K562 (cell line): ENCODE results near the gene C16orf96. TPM values are rescaled to one million over a fixed set of nuclear protein-coding genes. Genes with fewer than 3 reads are reported as not detected.

Source experiments
- AFF1 ChIP-seq, 2 experiments: fragments of 450-650 bp; IDR thresholded peaks; 2 replicates each; pipeline ENCODE4 v1.6.1; 2018; ENCODE audit warnings: mild to moderate bottlenecking in 2 of 2, low read depth in 1 of 2; ENCODE audit not compliant: partially characterized antibody in 2 of 2
- BDP1 ChIP-seq: IDR thresholded peaks from 3 replicates; pipeline ENCODE4 v1.6.1; 2011; ENCODE audit not compliant: insufficient read length, insufficient read depth
- DIDO1 ChIP-seq: fragments of 450-650 bp; IDR thresholded peaks from 2 replicates; pipeline ENCODE4 v1.6.1; 2016; ENCODE audit warnings: low read depth, missing biosample characterization, missing genetic modification characterization
- HDAC1 ChIP-seq, 2 experiments: fragments of 450-650 bp; IDR thresholded peaks; 2 replicates each; pipeline ENCODE4 v1.6.1; 2016 to 2017; ENCODE audit warnings: inconsistent platforms in 1 of 2, mild to moderate bottlenecking in 1 of 2, moderate library complexity in 1 of 2
- IFI16 ChIP-seq: fragments of 250-450 bp; sonication (Bioruptor Pico); IDR thresholded peaks from 2 replicates; pipeline ENCODE4 v2.1.2; 2022; ENCODE audit warnings: mild to moderate bottlenecking, inconsistent platforms
- KAT2B ChIP-seq: IDR thresholded peaks from one replicate; pipeline ENCODE4 v1.6.1; 2012; ENCODE audit warnings: low read depth, mild to moderate bottlenecking, control low read depth, inconsistent platforms, low read length, moderate library complexity
- NR2F6 ChIP-seq: fragments of 450-650 bp; formaldehyde crosslinking; IDR thresholded peaks from 2 replicates; pipeline ENCODE4 v1.4.0; 2020; ENCODE audit warnings: mild to moderate bottlenecking
- PCBP2 ChIP-seq: fragments of 200-400 bp; formaldehyde crosslinking; IDR thresholded peaks from 2 replicates; pipeline ENCODE4 v1.6.1; 2018; ENCODE audit warnings: low read length, low read depth, mild to moderate bottlenecking, moderate library complexity; ENCODE audit not compliant: poor library complexity, severe bottlenecking
- SMC3 ChIP-seq: conservative IDR thresholded peaks from 2 replicates; pipeline ENCODE4 v1.6.1; 2011; ENCODE audit warnings: low read depth, low read length, improper control_type of control experiment; ENCODE audit not compliant: insufficient read depth
- SOX6 ChIP-seq: fragments of 450-650 bp; IDR thresholded peaks from 2 replicates; pipeline ENCODE4 v1.6.1; 2014; ENCODE audit warnings: mild to moderate bottlenecking
- STAT6 ChIP-seq: sonication (generic); formaldehyde crosslinking; IDR thresholded peaks from 2 replicates; pipeline ENCODE4 v1.8.1; 2023; ENCODE audit warnings: mild to moderate bottlenecking, missing genetic modification reagents
- TFAP4 ChIP-seq: sonication (generic); formaldehyde crosslinking; IDR thresholded peaks from 2 replicates; pipeline ENCODE4 v1.8.0; 2022; ENCODE audit warnings: missing genetic modification reagents, mild to moderate bottlenecking, moderate library complexity, borderline replicate concordance
- THAP7 ChIP-seq: fragments of 250-450 bp; sonication (Bioruptor Pico); IDR thresholded peaks from 2 replicates; pipeline ENCODE4 v1.5.0; 2021
- THRAP3 ChIP-seq: fragments of 450-650 bp; IDR thresholded peaks from 2 replicates; pipeline ENCODE4 v1.6.1; 2016; ENCODE audit warnings: mild to moderate bottlenecking, inconsistent platforms, borderline replicate concordance
- ZBTB1 ChIP-seq: sonication (generic); formaldehyde crosslinking; IDR thresholded peaks from 2 replicates; pipeline ENCODE4 v1.8.1; 2023; ENCODE audit warnings: missing genetic modification reagents, low read depth, mild to moderate bottlenecking, borderline replicate concordance
- ZNF239 ChIP-seq: fragments of 250-450 bp; sonication (Bioruptor Pico); IDR thresholded peaks from 2 replicates; pipeline ENCODE4 v1.4.0; 2020; ENCODE audit warnings: mild to moderate bottlenecking
- ZNF79 ChIP-seq: fragments of 250-450 bp; sonication (Bioruptor Pico); IDR thresholded peaks from 2 replicates; pipeline ENCODE4 v1.4.0; 2020; ENCODE audit warnings: low read depth, mild to moderate bottlenecking, moderate library complexity
- ZSCAN29 ChIP-seq: fragments of 450-650 bp; IDR thresholded peaks from 2 replicates; pipeline ENCODE4 v1.6.1; 2017
- ZZZ3 ChIP-seq: fragments of 450-650 bp; IDR thresholded peaks from 2 replicates; pipeline ENCODE4 v1.6.1; 2016; ENCODE audit warnings: antibody characterized with exemption, mild to moderate bottlenecking, moderate library complexity
- polyA plus RNA-seq, 8 experiments: library from polyadenylated mRNA; depleted of rRNA in 4 of 8; stranded (reverse) in 5 of 8; unstranded in 3 of 8; fragments of >200 nt; fragmentation: Nextera tagmentation in 2 of 8; fragmentation: Illumina TruSeq in 1 of 8; extraction: Ambion mirVana in 2 of 8; extraction: Trizol in 1 of 8; gene quantifications; 2 replicates each; pipeline versions ENCODE4 v1.2.1 to v1.2.3, GENCODE V29; 2011 to 2014; ENCODE audit warnings: inconsistent platforms in 1 of 8, missing spikeins in 1 of 8
- total RNA-seq, 7 experiments: library from RNA; depleted of rRNA in 6 of 7; stranded (reverse); fragments of >200 nt in 6 of 7; fragmentation: Illumina TruSeq in 2 of 7; extraction: Trizol in 2 of 7; gene quantifications; 2 replicates each; pipeline versions ENCODE4 v1.2.1 to v1.2.3, GENCODE V29; 2011 to 2021; ENCODE audit warnings: low replicate concordance in 1 of 7

The C16orf96 gene
- total and polyA plus RNA-seq, 9 of the 15 experiments (the other 6 are each of a cell fraction or from before 2014, with no cell fraction given): not detected

GRCh38 chr16:4614571-4615383, 58.6 kb downstream of the C16orf96 start, which contains the start of gene UBALD1 (continued):
- no peak for TF ChIP-seq PCBP2
- peak; percentile 66; the same call in 1 of the 2 replicates for TF ChIP-seq ZSCAN29
- no peak for TF ChIP-seq DIDO1 (tag)
- TF ChIP-seq ZZZ3: no peak
- 0 out of 2 replicates have a peak, but pooled peaks have one; percentile 65 for TF ChIP-seq STAT6 (CRISPR knock-in tag)
- TF ChIP-seq SMC3: no peak
- no peak for TF ChIP-seq NR2F6 (CRISPR knock-in tag)
- TF ChIP-seq IFI16 (CRISPR knock-in tag): no peak
- peak in 1 of 2 experiments; percentile 90 for TF ChIP-seq AFF1 (IDR thresholded peaks at IDR 0.05; ENCODE audit: low read depth in 1 of 2, partially characterized antibody in 2 of 2)
- TF ChIP-seq ZNF239 (CRISPR knock-in tag): no peak
- no peak for TF ChIP-seq KAT2B
- no peak for TF ChIP-seq THAP7 (CRISPR knock-in tag)
- TF ChIP-seq SOX6: no peak
- peak; percentile 80; the same call in 1 of the 2 replicates for TF ChIP-seq TFAP4 (CRISPR knock-in tag)
- peak; percentile 12; the same call in 1 of the 2 replicates for TF ChIP-seq ZBTB1 (CRISPR knock-in tag)
- no peak for TF ChIP-seq ZNF79
- TF ChIP-seq THRAP3: no peak
- no peak for TF ChIP-seq BDP1
- TF ChIP-seq HDAC1 (IDR thresholded peaks at IDR 0.05): peak in 1 of 2 experiments; percentile 73; a peak in 2 of 4 replicates
